ACC112 (cell line): ENCODE measurements around the gene WDR46.
"Not testable (repeated sequence)": the region's sequence is repeated elsewhere in the genome, so short reads cannot be mapped to it uniquely, and the experiment has no call there.

Experiments used
- H2AFZ ChIP-seq: fragments of 200-600 bp; sonication (generic); one replicate; pipeline ENCODE4 v1.6.0; 2017; ENCODE audit warnings: antibody characterized with exemption, low read length; ENCODE audit not compliant: unreplicated experiment
- H3K27ac ChIP-seq: fragments of 200-600 bp; sonication (generic); 2 replicates; pipeline ENCODE4 v1.5.1; 2014; ENCODE audit warnings: low read depth, mild to moderate bottlenecking, antibody characterized with exemption, low read length, moderate library complexity
- H3K27me3 ChIP-seq: fragments of 200-600 bp; sonication (generic); 2 replicates; pipeline ENCODE4 v1.6.1; 2014; ENCODE audit warnings: mild to moderate bottlenecking, antibody characterized with exemption, low read length, moderate library complexity, mixed read lengths; ENCODE audit not compliant: insufficient read depth
- H3K36me3 ChIP-seq: fragments of 200-600 bp; sonication (generic); 2 replicates; pipeline ENCODE4 v1.6.1; 2016; ENCODE audit warnings: mild to moderate bottlenecking, antibody characterized with exemption, low read length, moderate library complexity, mixed read lengths; ENCODE audit not compliant: insufficient read depth
- H3K4me1 ChIP-seq: fragments of 200-600 bp; sonication (generic); one replicate; pipeline ENCODE4 v1.6.1; 2016; ENCODE audit warnings: low read length, mixed read lengths; ENCODE audit not compliant: insufficient read depth, unreplicated experiment, control insufficient read depth
- H3K4me3 ChIP-seq: fragments of 200-600 bp; sonication (generic); 2 replicates; pipeline ENCODE4 v1.5.1; 2014; ENCODE audit warnings: mild to moderate bottlenecking, low read depth, low read length
- H3K79me2 ChIP-seq: fragments of 200-600 bp; sonication (generic); one replicate; pipeline ENCODE4 v1.6.0; 2016; ENCODE audit warnings: low read length; ENCODE audit not compliant: control insufficient read depth, unreplicated experiment, insufficient read depth

Gene WDR46

GRCh38 chr6:33273924-33274902 lies 14.8 kb downstream of the WDR46 start:
- H3K27ac ChIP-seq: peak overlapping the region; percentile 63
- peaks cover 54% of the 10 kb centered on the region for H3K79me2 ChIP-seq
- no peaks in the 10 kb centered on the region for H3K27me3 ChIP-seq
- H3K4me3 ChIP-seq: peak overlapping the region; percentile 89
- no peak overlapping the region for H2AFZ ChIP-seq
- H3K36me3 ChIP-seq: peaks cover 33% of the 10 kb centered on the region
- peaks cover 30% of the 10 kb centered on the region for H3K4me1 ChIP-seq

GRCh38 chr6:33273129-33273923 lies 15.7 kb downstream of the WDR46 start:
- H3K79me2 ChIP-seq: peaks cover 54% of the 10 kb centered on the region
- no peaks in the 10 kb centered on the region for H3K27me3 ChIP-seq
- H3K27ac ChIP-seq: peak overlapping the region; percentile 63
- peak overlapping the region; percentile 89 for H3K4me3 ChIP-seq
- H3K4me1 ChIP-seq: peaks cover 30% of the 10 kb centered on the region
- peaks cover 33% of the 10 kb centered on the region for H3K36me3 ChIP-seq
- no peak overlapping the region for H2AFZ ChIP-seq

GRCh38 chr6:33272275-33273128 lies 16.5 kb downstream of the WDR46 start:
- Histone ChIP-seq H3K4me1 (peaks cover 30% of the 10 kb centered on the region), H3K27ac (peak overlapping the region; percentile 63), H3K27me3 (no peaks in the 10 kb centered on the region), H3K36me3 (peaks cover 33% of the 10 kb centered on the region), H3K79me2 (peaks cover 54% of the 10 kb centered on the region), H3K4me3 (peak overlapping the region; percentile 89), H2AFZ (no peak overlapping the region)

- Histone ChIP-seq H2AFZ (peak within 1 kb of the TSS; percentile 82), H3K27me3 (no peaks in the 10 kb centered on the region), H3K79me2 (peaks cover 54% of the 10 kb centered on the region), H3K4me3 (peak within 1 kb of the TSS; percentile 89), H3K27ac (peak within 1 kb of the TSS; percentile 83), H3K4me1 (peaks cover 28% of the 10 kb centered on the region), H3K36me3 (peaks cover 33% of the 10 kb centered on the region)
Observed at GRCh38 chr6:33271468-33272274, 17.4 kb downstream of the WDR46 start, which contains the start of the genes RPS18 and VPS52. RPS18 (plus strand) TSS chr6:33272075; CDS start chr6:33272120, 45 bp downstream. VPS52 (minus strand) TSS chr6:33271876; CDS start chr6:33271675, 201 bp downstream.

GRCh38 chr6:33271117-33271467 lies 17.9 kb downstream of the WDR46 start:
- H3K27ac ChIP-seq: peak overlapping the region; percentile 83
- H3K27me3 ChIP-seq: no peaks in the 10 kb centered on the region
- peak overlapping the region; percentile 89 for H3K4me3 ChIP-seq
- peak overlapping the region; percentile 82 for H2AFZ ChIP-seq
- H3K79me2 ChIP-seq: peaks cover 54% of the 10 kb centered on the region
- H3K36me3 ChIP-seq: peaks cover 33% of the 10 kb centered on the region
- peaks cover 23% of the 10 kb centered on the region for H3K4me1 ChIP-seq

- H3K4me1 ChIP-seq: peaks cover 13% of the 10 kb centered on the region
- no peak overlapping the region for H3K4me3 ChIP-seq
- no peak overlapping the region for H3K27ac ChIP-seq
- H3K27me3 ChIP-seq: no peaks in the 10 kb centered on the region
- H3K36me3 ChIP-seq: peaks cover 8% of the 10 kb centered on the region
- no peak overlapping the region for H2AFZ ChIP-seq
- no peaks in the 10 kb centered on the region for H3K79me2 ChIP-seq
Observed at GRCh38 chr6:33264015-33264414, 25.0 kb downstream of the WDR46 start.

- Histone ChIP-seq H3K36me3 (peaks cover 11% of the 10 kb centered on the region), H3K4me1 (peaks cover 13% of the 10 kb centered on the region)
- H3K79me2 ChIP-seq, H3K4me3 ChIP-seq, H2AFZ ChIP-seq, H3K27me3 ChIP-seq, H3K27ac ChIP-seq: not testable (repeated sequence)
Observed at GRCh38 chr6:33262490-33262889, 26.5 kb downstream of the WDR46 start.

GRCh38 chr6:33259032-33259431 lies 30.0 kb downstream of the WDR46 start:
- peaks cover 11% of the 10 kb centered on the region for H3K36me3 ChIP-seq
- H3K4me3 ChIP-seq: no peak overlapping the region
- no peak overlapping the region for H3K27ac ChIP-seq
- H3K4me1 ChIP-seq: peaks cover 13% of the 10 kb centered on the region
- H3K27me3 ChIP-seq: no peaks in the 10 kb centered on the region
- H2AFZ ChIP-seq: no peak overlapping the region
- H3K79me2 ChIP-seq: no peaks in the 10 kb centered on the region

GRCh38 chr6:33254591-33254990 lies 34.4 kb downstream of the WDR46 start:
- Histone ChIP-seq H3K27me3 (no peaks in the 10 kb centered on the region), H3K27ac (no peak overlapping the region), H2AFZ (no peak overlapping the region), H3K79me2 (peaks cover 10% of the 10 kb centered on the region), H3K36me3 (peaks cover 13% of the 10 kb centered on the region), H3K4me3 (no peak overlapping the region), H3K4me1 (peaks cover 32% of the 10 kb centered on the region)
